ENCODE measurements around the gene NUMBL.

- TF ChIP-seq, protein P1, sequence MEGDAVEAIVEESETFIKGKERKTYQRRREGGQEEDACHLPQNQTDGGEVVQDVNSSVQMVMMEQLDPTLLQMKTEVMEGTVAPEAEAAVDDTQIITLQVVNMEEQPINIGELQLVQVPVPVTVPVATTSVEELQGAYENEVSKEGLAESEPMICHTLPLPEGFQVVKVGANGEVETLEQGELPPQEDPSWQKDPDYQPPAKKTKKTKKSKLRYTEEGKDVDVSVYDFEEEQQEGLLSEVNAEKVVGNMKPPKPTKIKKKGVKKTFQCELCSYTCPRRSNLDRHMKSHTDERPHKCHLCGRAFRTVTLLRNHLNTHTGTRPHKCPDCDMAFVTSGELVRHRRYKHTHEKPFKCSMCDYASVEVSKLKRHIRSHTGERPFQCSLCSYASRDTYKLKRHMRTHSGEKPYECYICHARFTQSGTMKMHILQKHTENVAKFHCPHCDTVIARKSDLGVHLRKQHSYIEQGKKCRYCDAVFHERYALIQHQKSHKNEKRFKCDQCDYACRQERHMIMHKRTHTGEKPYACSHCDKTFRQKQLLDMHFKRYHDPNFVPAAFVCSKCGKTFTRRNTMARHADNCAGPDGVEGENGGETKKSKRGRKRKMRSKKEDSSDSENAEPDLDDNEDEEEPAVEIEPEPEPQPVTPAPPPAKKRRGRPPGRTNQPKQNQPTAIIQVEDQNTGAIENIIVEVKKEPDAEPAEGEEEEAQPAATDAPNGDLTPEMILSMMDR (IDR thresholded peaks at IDR 0.05): no peak
- TF ChIP-seq POLR2A (IDR thresholded peaks at IDR 0.05) (no peak), POLR2AphosphoS5 (IDR thresholded peaks at IDR 0.05) (peak in 1 of 3 donors; percentile 8), EP300 (IDR thresholded peaks at IDR 0.05) (no peak)
Measured at GRCh38 chr19:40719414-40719894, 29.0 kb upstream of the NUMBL start.
